IgD-negative memory B cell (primary cell): ENCODE data around the gene KRT82. TPM values are rescaled to one million over a fixed set of nuclear protein-coding genes. Genes with fewer than 3 reads are reported as not detected.
"Not testable (repeated sequence)": the region's sequence is repeated elsewhere in the genome, so short reads cannot be mapped to it uniquely, and the experiment has no call there.

ENCODE experiments used
- H3K27ac Mint-ChIP-seq, 3 donors: one replicate each; pipeline ENCODE4 v1.8.0; 2020 to 2022; ENCODE audit warnings: mild to moderate bottlenecking in 3 of 3, mixed read lengths in 3 of 3, moderate library complexity in 1 of 3
- H3K27me3 Mint-ChIP-seq: one replicate; pipeline ENCODE4 v1.8.0; 2021; ENCODE audit warnings: mixed read lengths
- H3K36me3 Mint-ChIP-seq: one replicate; pipeline ENCODE4 v1.8.0; 2020; ENCODE audit warnings: mild to moderate bottlenecking, mixed read lengths
- H3K4me1 Mint-ChIP-seq, 3 donors: one replicate each; pipeline ENCODE4 v1.8.0; 2020 to 2022; ENCODE audit warnings: mixed read lengths in 3 of 3, mild to moderate bottlenecking in 1 of 3
- H3K4me3 Mint-ChIP-seq, 4 donors: one replicate each; pipeline ENCODE4 v1.8.0; 2020 to 2022; ENCODE audit warnings: mild to moderate bottlenecking in 4 of 4, mixed read lengths in 4 of 4, moderate library complexity in 3 of 4
- H3K9me3 Mint-ChIP-seq, 3 donors: one replicate each; pipeline ENCODE4 v1.8.0; 2020 to 2021; ENCODE audit warnings: mixed read lengths in 3 of 3, mild to moderate bottlenecking in 1 of 3
- polyA plus RNA-seq: library from polyadenylated mRNA; unstranded; fragments of 300-500 nt; fragmentation: Illumina TruSeq; gene quantifications from one replicate; pipeline ENCODE4 v1.2.3, GENCODE V29; 2021

Gene KRT82
- not detected for polyA plus RNA-seq

GRCh38 chr12:52405922-52406385, at the start of gene KRT82:
Gene KRT82 (minus strand): TSS chr12:52406335. CDS start chr12:52406277, 58 bp downstream.
- H3K9me3 Mint-ChIP-seq = no peaks in the 10 kb centered on the region
- no peak within 1 kb of the TSS for H3K4me3 Mint-ChIP-seq
- H3K27ac Mint-ChIP-seq = no peak within 1 kb of the TSS
- H3K27me3 Mint-ChIP-seq = peaks cover 9% of the 10 kb centered on the region
- peaks cover 2% of the 10 kb centered on the region for H3K36me3 Mint-ChIP-seq
- no peaks in the 10 kb centered on the region for H3K4me1 Mint-ChIP-seq

- Mint-ChIP-seq H3K27ac (no peak overlapping the region), H3K4me1 (no peaks in the 10 kb centered on the region), H3K9me3 (peaks cover 0 to 1% (median 0%) of the 10 kb centered on the region in 3 donors), H3K36me3 (no peaks in the 10 kb centered on the region), H3K27me3 (peaks cover 4% of the 10 kb centered on the region), H3K4me3 (no peak overlapping the region)
These were observed 49.7 kb upstream of the KRT82 start for GRCh38 chr12:52455821-52456220.

GRCh38 chr12:52454411-52455201, 48.5 kb upstream of the KRT82 start:
- no peak overlapping the region for H3K4me3 Mint-ChIP-seq
- no peaks in the 10 kb centered on the region for H3K36me3 Mint-ChIP-seq
- peaks cover 4% of the 10 kb centered on the region for H3K27me3 Mint-ChIP-seq
- H3K4me1 Mint-ChIP-seq = no peaks in the 10 kb centered on the region
- H3K9me3 Mint-ChIP-seq = peaks cover 0 to 1% (median 0%) of the 10 kb centered on the region in 3 donors
- H3K27ac Mint-ChIP-seq = no peak overlapping the region

- Mint-ChIP-seq H3K4me1 (peaks cover 0 to 7% (median 7%) of the 10 kb centered on the region in 3 donors), H3K27me3 (peaks cover 5% of the 10 kb centered on the region), H3K4me3 (no peak within 1 kb of the TSS), H3K27ac (no peak within 1 kb of the TSS), H3K9me3 (peaks cover 0 to 3% (median 0%) of the 10 kb centered on the region in 3 donors), H3K36me3 (peaks cover 2% of the 10 kb centered on the region)
These were observed 46.0 kb upstream of the KRT82 start, which contains the start of gene KRT6B for GRCh38 chr12:52452101-52452500. Gene KRT6B (minus strand): TSS chr12:52452146. CDS start chr12:52452078, 68 bp downstream.

GRCh38 chr12:52448228-52448627, 42.1 kb upstream of the KRT82 start:
- peaks cover 0 to 7% (median 7%) of the 10 kb centered on the region in 3 donors for H3K4me1 Mint-ChIP-seq
- H3K36me3 Mint-ChIP-seq = peaks cover 2% of the 10 kb centered on the region
- peaks cover 5% of the 10 kb centered on the region for H3K27me3 Mint-ChIP-seq
- H3K9me3 Mint-ChIP-seq = peaks cover 0 to 3% (median 0%) of the 10 kb centered on the region in 3 donors
- H3K27ac Mint-ChIP-seq = no peak overlapping the region
- peak overlapping the region in 1 of 4 donors; percentile 52 for H3K4me3 Mint-ChIP-seq

GRCh38 chr12:52447196-52447595, 41.1 kb upstream of the KRT82 start:
- H3K4me1 Mint-ChIP-seq, H3K27me3 Mint-ChIP-seq, H3K9me3 Mint-ChIP-seq, H3K27ac Mint-ChIP-seq, H3K36me3 Mint-ChIP-seq, H3K4me3 Mint-ChIP-seq: not testable (repeated sequence)

GRCh38 chr12:52446367-52447045, 40.4 kb upstream of the KRT82 start:
- peaks cover 0 to 7% (median 7%) of the 10 kb centered on the region in 3 donors for H3K4me1 Mint-ChIP-seq
- peaks cover 0 to 3% (median 0%) of the 10 kb centered on the region in 3 donors for H3K9me3 Mint-ChIP-seq
- H3K4me3 Mint-ChIP-seq = no peak overlapping the region
- peaks cover 2% of the 10 kb centered on the region for H3K36me3 Mint-ChIP-seq
- H3K27ac Mint-ChIP-seq = no peak overlapping the region
- peaks cover 6% of the 10 kb centered on the region for H3K27me3 Mint-ChIP-seq

GRCh38 chr12:52445876-52446275, 39.7 kb upstream of the KRT82 start:
- peak overlapping the region in 1 of 3 donors; percentile 12 for H3K27ac Mint-ChIP-seq
- H3K4me1 Mint-ChIP-seq = peaks cover 0 to 7% (median 7%) of the 10 kb centered on the region in 3 donors
- H3K9me3 Mint-ChIP-seq = peaks cover 0 to 3% (median 0%) of the 10 kb centered on the region in 3 donors
- no peak overlapping the region for H3K4me3 Mint-ChIP-seq
- peaks cover 12% of the 10 kb centered on the region for H3K27me3 Mint-ChIP-seq
- peaks cover 2% of the 10 kb centered on the region for H3K36me3 Mint-ChIP-seq

- peaks cover 2% of the 10 kb centered on the region for H3K36me3 Mint-ChIP-seq
- no peak overlapping the region for H3K27ac Mint-ChIP-seq
- peaks cover 13% of the 10 kb centered on the region for H3K27me3 Mint-ChIP-seq
- peaks cover 0 to 3% (median 0%) of the 10 kb centered on the region in 3 donors for H3K9me3 Mint-ChIP-seq
- peaks cover 0 to 7% (median 7%) of the 10 kb centered on the region in 3 donors for H3K4me1 Mint-ChIP-seq
- H3K4me3 Mint-ChIP-seq = no peak overlapping the region
These were observed 38.8 kb upstream of the KRT82 start for GRCh38 chr12:52444647-52445595.

GRCh38 chr12:52443966-52444365, 37.8 kb upstream of the KRT82 start:
- H3K36me3 Mint-ChIP-seq = peaks cover 2% of the 10 kb centered on the region
- H3K4me3 Mint-ChIP-seq = no peak overlapping the region
- peaks cover 0 to 7% (median 7%) of the 10 kb centered on the region in 3 donors for H3K4me1 Mint-ChIP-seq
- H3K9me3 Mint-ChIP-seq = peaks cover 0 to 3% (median 0%) of the 10 kb centered on the region in 3 donors
- H3K27me3 Mint-ChIP-seq = peaks cover 12% of the 10 kb centered on the region
- no peak overlapping the region for H3K27ac Mint-ChIP-seq

- H3K27ac Mint-ChIP-seq = no peak overlapping the region
- H3K9me3 Mint-ChIP-seq = peaks cover 0 to 3% (median 0%) of the 10 kb centered on the region in 3 donors
- H3K4me1 Mint-ChIP-seq = no peaks in the 10 kb centered on the region
- H3K4me3 Mint-ChIP-seq = no peak overlapping the region
- peaks cover 12% of the 10 kb centered on the region for H3K27me3 Mint-ChIP-seq
- H3K36me3 Mint-ChIP-seq = no peaks in the 10 kb centered on the region
These were observed 36.5 kb upstream of the KRT82 start for GRCh38 chr12:52442600-52443061.

- Mint-ChIP-seq H3K27me3 (peaks cover 17% of the 10 kb centered on the region), H3K36me3 (no peaks in the 10 kb centered on the region), H3K9me3 (no peaks in the 10 kb centered on the region)
These were observed 35.3 kb upstream of the KRT82 start for GRCh38 chr12:52441320-52441911.

GRCh38 chr12:52440821-52441319, 34.7 kb upstream of the KRT82 start:
- Mint-ChIP-seq H3K27ac (no peak overlapping the region), H3K27me3 (peaks cover 17% of the 10 kb centered on the region), H3K4me3 (no peak overlapping the region), H3K36me3 (no peaks in the 10 kb centered on the region), H3K9me3 (no peaks in the 10 kb centered on the region), H3K4me1 (no peaks in the 10 kb centered on the region)

More at GRCh38 chr12:52441320-52441911, 35.3 kb upstream of the KRT82 start:
- Mint-ChIP-seq H3K4me3 (no peak overlapping the region), H3K4me1 (no peaks in the 10 kb centered on the region), H3K27ac (no peak overlapping the region)

- Mint-ChIP-seq H3K27me3 (peaks cover 17% of the 10 kb centered on the region), H3K4me1 (no peaks in the 10 kb centered on the region), H3K27ac (no peak overlapping the region), H3K36me3 (no peaks in the 10 kb centered on the region), H3K4me3 (no peak overlapping the region), H3K9me3 (no peaks in the 10 kb centered on the region)
These were observed 33.7 kb upstream of the KRT82 start for GRCh38 chr12:52439845-52440244.
